GM12878 (cell line): ENCODE data around the gene PROB1. TPM values are rescaled to one million over a fixed set of nuclear protein-coding genes. Genes with fewer than 3 reads are reported as not detected.
A peak's percentile ranks its signal among the peaks of the same experiment; 100 is the strongest.

Experiments
- ATAC-seq: fragments of 200-7000 bp; cut with Tn5 transposase; 3 replicates; pipeline ENCODE4 v1.9.1; 2020; ENCODE audit warnings: mild to moderate bottlenecking, moderate library complexity
- BruUV-seq: library from RNA; stranded (reverse); fragments of 400-500 nt; replicated peaks from 2 replicates; lab custom pipeline; 2021; lab: Mats Ljungman, UMichigan
- CTCF ChIA-PET: fragments of 300-600 bp; sonication (Branson Sonifier 250); formaldehyde crosslinking; extraction: SDS; loops from one replicate; lab custom pipeline; 2021; ENCODE audit warnings: inconsistent platforms; lab: Yijun Ruan, JAX
- POLR2A ChIA-PET: fragments of 350-600 bp; formaldehyde crosslinking; extraction: SDS; loops from one replicate; lab custom pipeline; 2021; ENCODE audit warnings: inconsistent platforms; lab: Charles Lee
- RAD21 ChIA-PET: fragments of 300-600 bp; sonication (Branson Sonifier 250); formaldehyde crosslinking; loops from one replicate; lab custom pipeline; 2023; ENCODE audit warnings: antibody characterized with exemption; ENCODE audit not compliant: unreplicated experiment; lab: Charles Lee
- SMC1A ChIA-PET: fragments of 300-600 bp; sonication (Branson Sonifier 250); formaldehyde crosslinking; loops from one replicate; lab custom pipeline; 2023; ENCODE audit not compliant: unreplicated experiment, uncharacterized antibody; lab: Charles Lee
- DNase-seq: peaks from one replicate; pipeline ENCODE4 v3.0.0-alpha.2; 2011; ENCODE audit warnings: low read depth, low spot score
- FAIRE-seq: peaks from 3 replicates; lab custom pipeline; 2011; peaks lifted over from hg19 to GRCh38; lab: Jason Lieb, UNC
- H2AFZ ChIP-seq: 2 replicates; pipeline ENCODE4 v1.6.0; 2011; ENCODE audit warnings: low read depth, low read length, control low read depth; ENCODE audit not compliant: control insufficient read depth
- H3K27ac ChIP-seq: 2 replicates; pipeline ENCODE4 v1.5.1; 2011; ENCODE audit warnings: control low read depth; ENCODE audit not compliant: control insufficient read depth, insufficient read depth
- H3K27me3 ChIP-seq, 2 experiments: replicated peaks in 1 of 2; 2 replicates each; pipeline versions ENCODE4 v1.6.0 to v1.6.1; 2011; ENCODE audit warnings: low read length in 1 of 2; ENCODE audit not compliant: control insufficient read depth in 2 of 2, insufficient read depth in 2 of 2
- H3K36me3 ChIP-seq, 2 experiments: 2 replicates each; pipeline ENCODE4 v1.5.1; 2011; ENCODE audit warnings: low read length in 1 of 2; ENCODE audit not compliant: control insufficient read depth in 2 of 2, insufficient read depth in 2 of 2
- H3K4me1 ChIP-seq: 2 replicates; pipeline ENCODE4 v1.6.1; 2011; ENCODE audit warnings: mild to moderate bottlenecking, low read length, moderate library complexity, mixed read lengths; ENCODE audit not compliant: control insufficient read depth, insufficient read depth
- H3K4me2 ChIP-seq: 2 replicates; pipeline ENCODE4 v1.6.0; 2011; ENCODE audit warnings: control low read depth; ENCODE audit not compliant: control insufficient read depth, insufficient read depth
- H3K4me3 ChIP-seq: fragments of 200-600 bp; sonication (generic); 2 replicates; pipeline ENCODE4 v1.5.1; 2016
- H3K79me2 ChIP-seq: 2 replicates; pipeline ENCODE4 v1.6.0; 2011; ENCODE audit warnings: low read length; ENCODE audit not compliant: control insufficient read depth, insufficient read depth
- H3K9ac ChIP-seq: 2 replicates; pipeline ENCODE4 v1.8.0; 2011; ENCODE audit warnings: low read length, control low read depth, mixed read lengths; ENCODE audit not compliant: control insufficient read depth, insufficient read depth
- H3K9me3 ChIP-seq: replicated peaks from 3 replicates; pipeline ENCODE4 v1.5.1; 2011; ENCODE audit warnings: mild to moderate bottlenecking, low read length; ENCODE audit not compliant: control insufficient read depth, insufficient read depth
- H4K20me1 ChIP-seq: 2 replicates; pipeline ENCODE4 v1.6.0; 2011; ENCODE audit not compliant: control insufficient read depth, insufficient read depth
- ASH2L ChIP-seq: fragments of 300-600, 200-600 bp; sonication (generic); IDR thresholded peaks from 2 replicates; pipeline ENCODE4 v1.6.1; 2017; ENCODE audit warnings: low read depth, mild to moderate bottlenecking, borderline replicate concordance
- CBFB ChIP-seq: IDR thresholded peaks from 2 replicates; pipeline ENCODE4 v1.6.1; 2016; ENCODE audit warnings: antibody characterized with exemption, low read depth
- EED ChIP-seq: sonication (generic); IDR thresholded peaks from 2 replicates; pipeline ENCODE4 v1.6.1; 2016; ENCODE audit warnings: antibody characterized with exemption, low read depth
- IRF4 ChIP-seq: IDR thresholded peaks from 2 replicates; pipeline ENCODE4 v1.6.1; 2011; ENCODE audit warnings: low read depth, low read length
- MEF2A ChIP-seq: IDR thresholded peaks from 2 replicates; pipeline ENCODE4 v1.6.1; 2011; ENCODE audit warnings: low read depth, mild to moderate bottlenecking, low read length, moderate library complexity; ENCODE audit not compliant: insufficient read depth
- NFXL1 ChIP-seq: fragments of 450-650 bp; IDR thresholded peaks from 2 replicates; pipeline ENCODE4 v1.6.1; 2017; ENCODE audit warnings: antibody characterized with exemption, mild to moderate bottlenecking, borderline replicate concordance
- NR2F1 ChIP-seq: fragments of 450-650 bp; conservative IDR thresholded peaks from 2 replicates; pipeline ENCODE4 v1.6.1; 2017; ENCODE audit warnings: mild to moderate bottlenecking
- POLR2AphosphoS2 ChIP-seq: IDR thresholded peaks from 2 replicates; pipeline ENCODE4 v1.6.1; 2011; ENCODE audit warnings: low read depth, mild to moderate bottlenecking, low read length, improper control_type of control experiment, moderate library complexity
- SIN3A ChIP-seq: IDR thresholded peaks from 2 replicates; pipeline ENCODE4 v1.6.1; 2012; ENCODE audit warnings: low read depth, low read length, improper control_type of control experiment
- SMC3 ChIP-seq: IDR thresholded peaks from 2 replicates; pipeline ENCODE4 v1.6.1; 2011; ENCODE audit warnings: low read length, improper control_type of control experiment, borderline replicate concordance
- YY1 ChIP-seq: IDR thresholded peaks from 2 replicates; pipeline ENCODE4 v1.6.1; 2011; ENCODE audit warnings: low read depth, mild to moderate bottlenecking, low read length
- ZBED1 ChIP-seq: IDR thresholded peaks from 2 replicates; pipeline ENCODE4 v1.6.1; 2016; ENCODE audit warnings: borderline replicate concordance
- ZNF217 ChIP-seq: fragments of 450-650 bp; IDR thresholded peaks from 2 replicates; pipeline ENCODE4 v1.6.1; 2017; ENCODE audit warnings: antibody characterized with exemption, mild to moderate bottlenecking
- ZNF384 ChIP-seq: IDR thresholded peaks from 2 replicates; pipeline ENCODE4 v1.6.1; 2012; ENCODE audit warnings: low read depth, mild to moderate bottlenecking, low read length, improper control_type of control experiment, borderline replicate concordance
- WGBS: methylation state at CpG from one replicate; pipeline ENCODE4 v1.1.6; 2016; ENCODE audit warnings: low lambda C conversion rate; ENCODE audit not compliant: insufficient replicate concordance, insufficient coverage; ENCODE audit errors: missing lambda C conversion rate; 5-methylcytosine and 5-hydroxymethylcytosine counted together
- in situ Hi-C: fragments of 300-500 bp; cut with MboI; formaldehyde crosslinking; loops from 9 replicates; pipeline ENCODE4 v1.14.3; 2018; ENCODE audit warnings: mixed read lengths
- intact Hi-C: fragments of 100-400 bp; cut with micrococcal nuclease; formaldehyde crosslinking; loops from one replicate; pipeline ENCODE4 v1.14.2; 2022; ENCODE audit not compliant: unreplicated experiment
- polyA plus RNA-seq, 11 experiments: library from polyadenylated mRNA; depleted of rRNA in 4 of 11; unstranded in 6 of 11; stranded (reverse) in 5 of 11; fragments of >200 nt; fragmentation: Nextera tagmentation in 4 of 11; fragmentation: Illumina TruSeq in 1 of 11; extraction: Ambion mirVana in 4 of 11; extraction: Trizol in 1 of 11; gene quantifications; 1 replicate in 1 of 11; 2 replicates in 10 of 11; pipeline versions ENCODE4 v1.2.1 to v1.2.3, GENCODE V29; 2011 to 2016; ENCODE audit warnings: inconsistent platforms in 2 of 11, missing spikeins in 2 of 11, low read depth in 1 of 11
- total RNA-seq, 4 experiments: library from RNA; depleted of rRNA in 3 of 4; stranded (reverse); fragments of >200 nt in 3 of 4; fragmentation: Illumina TruSeq in 1 of 4; extraction: Trizol in 1 of 4; gene quantifications; 2 replicates each; pipeline versions ENCODE4 v1.2.1 to v1.2.3, GENCODE V29; 2013 to 2021
- TF ChIP-seq, protein P1 (sequence below): IDR thresholded peaks from 2 replicates; pipeline ENCODE4 v1.6.1; 2012; ENCODE audit warnings: mild to moderate bottlenecking, low read depth, low read length
- TF ChIP-seq, protein P2 (sequence below): fragments of 450-650 bp; IDR thresholded peaks from 2 replicates; pipeline ENCODE4 v1.6.1; 2017; ENCODE audit warnings: low read depth, mild to moderate bottlenecking, moderate library complexity

The PROB1 gene
- total and polyA plus RNA-seq, 10 of the 15 experiments (the other 5 are each of a cell fraction or from before 2014, with no cell fraction given) = 0.14 to 8.1 (median 2.9) TPM

DNA sequence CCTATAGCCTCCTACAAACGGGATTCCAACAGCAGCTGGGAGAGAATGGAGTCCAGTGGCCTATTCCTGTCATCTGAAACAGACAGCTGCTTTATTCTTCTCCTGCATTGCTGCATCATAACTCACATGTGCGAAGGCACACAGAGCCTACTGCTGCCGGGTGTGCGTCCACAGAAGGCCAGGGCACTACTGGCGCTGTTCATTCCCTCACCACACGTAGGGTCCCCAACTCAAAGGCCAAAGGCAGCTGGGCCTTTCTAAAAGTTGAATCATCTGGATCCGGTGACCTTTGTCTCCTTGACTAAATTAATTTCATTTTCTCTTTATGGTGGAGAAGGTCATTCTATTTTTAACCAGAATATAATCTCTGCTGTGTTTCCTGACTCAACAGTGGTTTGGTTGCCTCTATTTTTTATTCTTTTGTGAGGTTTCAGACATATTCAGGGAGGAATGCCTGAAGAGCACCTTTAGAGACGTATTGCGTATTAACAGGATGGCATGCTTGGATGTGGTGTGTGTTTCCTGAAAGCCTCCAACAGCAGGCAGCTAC lies 19.8 kb upstream of the PROB1 start:
- DNase-seq (no peak), FAIRE-seq (no peak), ATAC-seq (peak; percentile 32; the same call in 2 of the 3 replicates)
- no peak overlapping the region for H2AFZ ChIP-seq
- peaks cover 21% of the 10 kb centered on the region for H3K4me1 ChIP-seq
- H3K27ac ChIP-seq = peak overlapping the region; percentile 51
- H3K36me3 ChIP-seq = no peaks in the 10 kb centered on the region; a peak in 1 of 4 replicates
- 0 out of 2 replicates have a peak overlapping the region, but pooled peaks have one; percentile 46 for H3K4me2 ChIP-seq
- no peak overlapping the region for H3K9ac ChIP-seq
- no TSS peak for BruUV-seq
- RAD21 ChIA-PET = interaction anchor here (0.5 to 3.6 kb wide), 7 partner anchors 11 to 1106 kb away, joined by 3 to 19 read pairs (median 4); partner anchors contain the start of genes DNAJC18 and SPATA24
- no peaks in the 10 kb centered on the region for H3K9me3 ChIP-seq
- POLR2A ChIA-PET = interaction anchor here (0.6 to 3.4 kb wide), 9 partner anchors 7 to 141 kb away, joined by 3 to 14 read pairs (median 3); partner anchors contain the start of gene DNAJC18
- H3K79me2 ChIP-seq = no peaks in the 10 kb centered on the region
- H3K4me3 ChIP-seq = no peak overlapping the region
- SMC1A ChIA-PET = interaction anchor here (0.8 to 3.2 kb wide), 11 partner anchors 8 to 163 kb away, joined by 3 to 19 read pairs (median 5); partner anchors contain the start of genes DNAJC18 and SPATA24
- no peaks in the 10 kb centered on the region for H4K20me1 ChIP-seq
- intact Hi-C loops (no loop called here), in situ Hi-C loops (no loop called here)
- 96% methylated on average over 9 of the region's 9 CpGs for WGBS
- CTCF ChIA-PET = interaction anchor here (0.9 to 3.8 kb wide), 7 partner anchors 8 to 161 kb away, joined by 3 to 24 read pairs (median 5); partner anchors contain the start of genes DNAJC18 and SPATA24
- H3K27me3 ChIP-seq = no peaks in the 10 kb centered on the region
- no peak for TF ChIP-seq MEF2A
- no peak for TF ChIP-seq ASH2L
- TF ChIP-seq IRF4 = no peak
- TF ChIP-seq ZNF217 = no peak
- no peak for TF ChIP-seq EED
- no peak for TF ChIP-seq ZBED1
- no peak for TF ChIP-seq CBFB
- TF ChIP-seq, protein P1, sequence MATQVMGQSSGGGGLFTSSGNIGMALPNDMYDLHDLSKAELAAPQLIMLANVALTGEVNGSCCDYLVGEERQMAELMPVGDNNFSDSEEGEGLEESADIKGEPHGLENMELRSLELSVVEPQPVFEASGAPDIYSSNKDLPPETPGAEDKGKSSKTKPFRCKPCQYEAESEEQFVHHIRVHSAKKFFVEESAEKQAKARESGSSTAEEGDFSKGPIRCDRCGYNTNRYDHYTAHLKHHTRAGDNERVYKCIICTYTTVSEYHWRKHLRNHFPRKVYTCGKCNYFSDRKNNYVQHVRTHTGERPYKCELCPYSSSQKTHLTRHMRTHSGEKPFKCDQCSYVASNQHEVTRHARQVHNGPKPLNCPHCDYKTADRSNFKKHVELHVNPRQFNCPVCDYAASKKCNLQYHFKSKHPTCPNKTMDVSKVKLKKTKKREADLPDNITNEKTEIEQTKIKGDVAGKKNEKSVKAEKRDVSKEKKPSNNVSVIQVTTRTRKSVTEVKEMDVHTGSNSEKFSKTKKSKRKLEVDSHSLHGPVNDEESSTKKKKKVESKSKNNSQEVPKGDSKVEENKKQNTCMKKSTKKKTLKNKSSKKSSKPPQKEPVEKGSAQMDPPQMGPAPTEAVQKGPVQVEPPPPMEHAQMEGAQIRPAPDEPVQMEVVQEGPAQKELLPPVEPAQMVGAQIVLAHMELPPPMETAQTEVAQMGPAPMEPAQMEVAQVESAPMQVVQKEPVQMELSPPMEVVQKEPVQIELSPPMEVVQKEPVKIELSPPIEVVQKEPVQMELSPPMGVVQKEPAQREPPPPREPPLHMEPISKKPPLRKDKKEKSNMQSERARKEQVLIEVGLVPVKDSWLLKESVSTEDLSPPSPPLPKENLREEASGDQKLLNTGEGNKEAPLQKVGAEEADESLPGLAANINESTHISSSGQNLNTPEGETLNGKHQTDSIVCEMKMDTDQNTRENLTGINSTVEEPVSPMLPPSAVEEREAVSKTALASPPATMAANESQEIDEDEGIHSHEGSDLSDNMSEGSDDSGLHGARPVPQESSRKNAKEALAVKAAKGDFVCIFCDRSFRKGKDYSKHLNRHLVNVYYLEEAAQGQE = no peak
- TF ChIP-seq, protein P2, sequence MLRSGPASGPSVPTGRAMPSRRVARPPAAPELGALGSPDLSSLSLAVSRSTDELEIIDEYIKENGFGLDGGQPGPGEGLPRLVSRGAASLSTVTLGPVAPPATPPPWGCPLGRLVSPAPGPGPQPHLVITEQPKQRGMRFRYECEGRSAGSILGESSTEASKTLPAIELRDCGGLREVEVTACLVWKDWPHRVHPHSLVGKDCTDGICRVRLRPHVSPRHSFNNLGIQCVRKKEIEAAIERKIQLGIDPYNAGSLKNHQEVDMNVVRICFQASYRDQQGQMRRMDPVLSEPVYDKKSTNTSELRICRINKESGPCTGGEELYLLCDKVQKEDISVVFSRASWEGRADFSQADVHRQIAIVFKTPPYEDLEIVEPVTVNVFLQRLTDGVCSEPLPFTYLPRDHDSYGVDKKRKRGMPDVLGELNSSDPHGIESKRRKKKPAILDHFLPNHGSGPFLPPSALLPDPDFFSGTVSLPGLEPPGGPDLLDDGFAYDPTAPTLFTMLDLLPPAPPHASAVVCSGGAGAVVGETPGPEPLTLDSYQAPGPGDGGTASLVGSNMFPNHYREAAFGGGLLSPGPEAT = no peak
- TF ChIP-seq NFXL1 = no peak
- no peak for TF ChIP-seq POLR2AphosphoS2
- TF ChIP-seq ZNF384 = no peak
- TF ChIP-seq YY1 = no peak
- TF ChIP-seq SIN3A = no peak
- TF ChIP-seq SMC3 = no peak
- no peak for TF ChIP-seq NR2F1
